ENCODE data around the gene UIMC1. TPM values are rescaled to one million over a fixed set of nuclear protein-coding genes. Genes with fewer than 3 reads are reported as not detected.
"Not testable (repeated sequence)": the region's sequence is repeated elsewhere in the genome, so short reads cannot be mapped to it uniquely, and the experiment has no call there.

UIMC1 gene
- total RNA-seq, 1 experiment from 2014 or later, result 17.5 TPM

DNA sequence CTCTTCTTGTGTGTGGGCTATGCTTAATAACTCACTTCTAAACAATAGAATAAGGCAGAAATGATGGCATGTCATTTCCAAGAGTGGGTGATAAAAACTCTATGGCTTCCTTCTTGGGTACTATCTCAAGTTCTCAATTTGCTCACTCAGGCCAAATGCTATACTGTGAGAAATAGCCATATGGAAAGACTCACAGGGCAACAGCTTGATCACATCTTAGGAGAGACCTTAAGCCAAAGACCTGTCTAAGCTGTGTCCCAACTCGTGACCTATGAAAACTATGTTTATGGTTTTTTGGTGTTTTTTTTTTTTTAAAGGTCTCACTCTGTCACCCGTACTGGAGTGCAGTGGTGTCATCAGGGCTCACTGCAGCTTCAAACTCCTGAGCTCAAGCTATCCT, 2.1 kb upstream of the UIMC1 start:
- DNase-seq (ENCODE audit: low read depth), result no peak

DNA sequence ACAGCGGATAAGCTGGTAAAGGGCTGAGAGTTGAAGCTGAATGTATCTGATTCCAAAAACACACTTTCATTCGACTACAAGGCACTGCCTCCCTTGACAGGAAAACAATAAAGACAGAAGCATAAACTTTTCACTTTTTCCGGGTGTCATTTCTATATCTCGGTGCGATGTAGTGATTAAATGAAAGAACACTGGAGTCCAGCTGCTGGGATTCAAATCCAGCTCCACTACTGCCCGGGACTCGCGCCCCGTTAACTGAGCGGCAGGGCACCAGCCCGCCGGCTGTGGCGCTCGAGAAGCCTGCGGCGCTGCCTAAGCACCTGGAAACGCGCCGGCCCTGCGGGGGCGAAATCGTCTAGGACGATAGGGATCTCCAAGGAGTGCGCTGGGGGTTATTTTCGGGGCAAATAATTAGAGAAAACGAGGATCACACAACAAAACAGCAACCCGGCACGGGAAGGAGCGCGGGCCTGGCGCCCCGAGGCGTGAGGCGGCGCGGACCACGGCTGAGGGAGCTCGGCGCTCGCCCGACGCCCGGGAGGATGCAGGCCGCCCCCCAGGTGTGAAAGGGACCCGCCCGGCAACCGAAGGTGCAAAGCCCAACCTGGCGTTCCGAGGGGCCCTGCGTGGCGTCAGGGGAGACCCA, 837 bp downstream of the UIMC1 start:
- peak; percentile 47 for DNase-seq (ENCODE audit: low read depth)

DNA sequence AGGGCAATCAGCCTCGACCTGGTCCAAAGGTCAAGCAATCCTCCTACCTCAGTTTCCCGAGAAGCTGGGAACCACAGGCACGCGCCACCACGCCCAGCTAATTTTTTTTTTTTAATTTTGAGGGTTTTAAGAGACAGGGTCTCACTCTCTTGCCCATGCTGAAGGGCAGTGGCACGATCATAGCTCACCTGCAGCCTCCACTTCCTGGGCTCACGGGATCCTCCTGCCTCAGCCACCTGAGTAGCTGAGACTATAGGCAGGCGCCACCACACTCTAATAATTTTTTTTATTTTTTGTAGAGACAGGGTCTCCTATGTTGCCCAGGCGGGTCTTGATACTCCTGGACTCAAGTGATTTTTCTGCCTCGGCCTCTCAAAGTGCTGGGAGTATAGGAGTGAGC, 1.6 kb downstream of the UIMC1 start:
- DNase-seq (ENCODE audit: low read depth), result no peak

DNA sequence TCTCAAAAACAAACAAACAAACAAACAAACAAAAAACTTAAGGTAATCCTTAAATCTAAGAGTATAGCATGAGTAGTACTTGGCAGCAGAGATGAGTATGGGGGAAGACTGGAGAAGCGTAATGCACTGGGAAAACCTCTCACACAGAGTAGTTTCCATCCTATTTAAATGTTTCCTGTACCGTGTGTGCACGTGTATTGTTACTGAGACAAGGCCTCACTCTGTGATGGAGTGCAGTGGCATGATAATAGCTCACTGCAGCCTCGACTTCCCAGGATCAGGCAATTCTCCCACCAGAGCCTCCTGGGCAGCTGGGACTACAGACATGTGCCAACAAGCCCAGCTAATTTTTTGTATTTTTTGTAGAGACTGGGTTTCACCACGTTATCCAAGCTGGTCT, 2.9 kb downstream of the UIMC1 start:
- DNase-seq (ENCODE audit: low read depth), result no peak

DNA sequence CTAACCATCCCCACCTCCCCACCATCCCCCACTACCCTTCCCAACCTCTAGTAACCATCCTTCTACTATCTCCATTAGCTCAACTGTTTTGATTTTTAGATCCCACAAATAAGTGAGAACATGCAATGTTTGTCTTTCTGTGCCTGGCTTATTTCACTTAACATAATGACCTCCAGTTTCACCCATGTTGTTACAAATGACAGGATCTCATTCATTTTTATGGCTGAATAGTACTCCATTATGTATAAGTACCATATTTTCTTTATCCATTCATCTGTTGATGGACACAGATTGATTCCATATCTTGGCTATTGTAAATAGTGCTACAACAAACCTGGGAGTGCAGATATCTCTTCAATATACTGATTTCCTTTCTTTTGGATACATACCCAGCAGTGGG, 7.1 kb downstream of the UIMC1 start:
- not testable (repeated sequence) for DNase-seq (ENCODE audit: low read depth)

DNA sequence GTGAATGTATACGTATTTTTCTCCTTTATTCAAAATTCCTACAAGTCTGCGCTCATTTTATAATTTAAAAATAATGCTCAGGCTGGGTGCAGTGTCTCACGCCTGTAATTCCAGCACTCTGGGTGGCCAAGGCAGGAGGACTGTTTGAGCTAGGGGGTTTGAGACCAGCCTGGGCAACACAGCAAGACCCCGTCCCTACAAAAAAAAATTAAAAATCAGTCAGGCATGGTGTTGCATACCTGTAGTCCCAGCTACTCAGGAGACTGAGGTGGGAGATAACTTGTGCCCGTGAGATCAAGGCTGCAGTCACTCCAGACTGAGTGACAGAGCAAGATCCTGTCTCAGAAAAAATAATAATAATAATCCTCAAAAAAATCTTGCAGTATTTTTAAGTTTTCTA, 7.8 kb downstream of the UIMC1 start:
- no peak for DNase-seq (ENCODE audit: low read depth)

DNA sequence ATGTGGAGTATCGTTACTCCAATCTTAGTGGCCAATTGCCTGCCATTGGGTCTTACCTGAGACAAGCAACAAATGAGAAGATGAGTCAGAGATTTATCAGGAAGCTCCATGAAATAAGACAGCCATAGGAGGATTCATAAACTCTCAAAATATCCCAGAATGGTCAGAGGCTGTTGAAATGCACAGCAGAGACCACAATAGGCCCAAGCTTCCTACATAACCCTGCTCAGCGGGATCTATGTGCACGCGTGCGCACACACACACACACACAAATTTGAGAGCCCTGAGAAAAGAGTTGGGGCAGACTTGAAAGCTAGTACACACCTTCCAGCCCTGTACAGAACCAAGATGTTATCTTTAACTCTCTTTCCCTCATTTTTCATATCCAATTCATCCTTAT, 9.8 kb downstream of the UIMC1 start:
- no peak for DNase-seq (ENCODE audit: low read depth)

DNA sequence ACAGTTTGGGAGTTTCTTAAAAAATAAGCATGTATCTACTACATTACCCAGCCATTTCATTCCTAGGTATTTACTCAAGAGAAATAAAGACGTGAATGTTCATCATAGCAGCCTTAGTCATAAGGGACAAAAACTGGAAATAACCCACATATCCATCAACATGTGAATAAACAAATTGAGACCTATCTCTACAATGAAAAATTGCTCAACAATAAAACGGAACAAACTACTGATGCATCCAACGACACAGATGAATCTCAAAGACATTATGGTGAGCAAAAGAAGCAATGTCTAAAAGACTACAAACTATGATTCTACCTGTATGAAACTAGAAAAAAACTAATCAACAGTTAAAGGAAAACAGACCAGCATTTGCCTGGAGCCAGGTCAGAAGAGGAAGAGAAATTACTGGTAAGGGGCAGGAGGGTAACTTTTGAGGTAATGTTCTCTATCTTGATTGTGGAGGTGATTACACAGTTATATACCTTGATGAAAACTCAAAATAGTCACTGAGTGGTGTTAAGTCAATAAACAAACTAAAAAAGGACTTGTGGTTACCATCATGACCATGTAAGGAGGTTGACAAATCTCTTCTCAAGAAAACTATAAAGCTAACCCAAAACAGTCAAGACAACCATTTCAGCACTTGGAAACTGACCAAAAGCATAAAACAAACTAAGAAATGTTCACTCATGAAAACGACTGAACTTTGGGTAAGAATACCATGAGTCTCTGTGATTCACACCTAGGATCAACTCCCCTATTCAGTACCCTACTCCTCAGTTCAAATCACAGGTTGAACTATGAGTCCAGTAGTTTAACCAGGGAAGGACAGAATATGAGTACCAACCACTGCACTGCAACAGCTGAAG, 10.4 kb downstream of the UIMC1 start:
- peak; percentile 30 for DNase-seq (ENCODE audit: low read depth)

DNA sequence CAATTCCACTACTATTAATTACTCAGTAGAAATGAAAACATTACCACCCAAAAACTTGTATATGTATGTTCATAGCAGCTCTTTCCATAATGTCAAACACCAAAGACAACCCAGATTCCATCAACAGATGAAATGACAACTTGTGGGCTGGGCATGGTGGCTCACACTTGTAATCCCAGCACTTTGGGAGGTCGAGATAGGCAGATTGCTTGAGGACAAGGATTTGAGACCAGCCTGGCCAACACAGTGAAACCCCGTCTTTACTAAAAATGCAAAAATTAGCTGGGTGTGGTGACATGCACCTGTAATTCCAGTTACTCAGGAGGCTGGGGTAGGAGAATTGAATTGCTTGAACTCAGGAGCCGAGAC, 11.5 kb downstream of the UIMC1 start:
- no peak for DNase-seq (ENCODE audit: low read depth)

DNA sequence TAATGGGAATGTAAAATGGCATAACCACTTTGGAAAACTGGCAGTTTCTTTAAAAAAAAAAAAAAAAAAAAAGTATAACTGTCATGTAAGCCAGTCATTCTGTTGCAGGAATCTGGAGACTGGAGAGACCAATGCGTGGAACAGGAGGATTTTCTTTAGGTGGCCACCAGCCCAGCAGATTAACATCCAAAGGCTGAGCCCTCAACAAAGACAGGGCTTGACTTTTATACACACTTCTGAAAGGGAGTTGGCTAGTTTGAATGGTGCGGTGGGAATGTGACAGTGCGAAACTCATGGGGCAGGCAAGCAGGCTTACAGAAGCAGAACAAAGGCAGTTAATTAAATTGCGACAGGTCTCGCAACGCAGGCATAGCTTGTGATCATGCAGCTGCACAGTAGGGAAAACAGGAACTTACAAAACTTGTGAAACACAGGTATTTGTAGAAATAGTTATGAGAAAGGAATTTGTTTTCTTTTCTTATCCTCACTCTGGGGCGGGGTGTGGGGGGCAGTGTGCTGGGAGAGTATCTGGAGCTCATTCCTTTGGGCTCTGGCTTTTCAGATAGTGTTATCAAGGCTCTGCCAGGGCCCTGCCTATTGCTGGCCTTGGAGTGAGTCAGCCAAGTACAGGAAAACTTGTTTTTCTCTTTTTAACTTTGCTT, 12.0 kb downstream of the UIMC1 start:
- no peak for DNase-seq (ENCODE audit: low read depth)

DNA sequence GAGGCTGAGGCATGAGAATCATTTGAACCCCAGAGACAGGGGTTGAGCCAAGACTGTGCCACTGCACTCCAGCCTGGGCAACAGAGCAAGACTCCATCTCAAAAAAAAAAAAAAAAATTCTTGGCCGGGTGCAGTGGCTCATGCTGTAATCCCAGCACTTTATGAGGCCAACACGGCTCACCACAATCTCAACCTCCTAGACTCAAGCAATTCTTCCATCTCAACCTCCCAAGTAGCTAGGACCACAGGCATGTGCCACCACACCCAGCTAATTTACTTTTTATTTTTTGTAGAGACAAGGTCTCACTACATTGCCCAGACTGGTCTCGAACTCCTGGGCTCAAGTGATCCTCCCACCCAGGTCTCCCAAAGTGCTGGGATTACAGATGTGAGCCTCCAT, 13.5 kb downstream of the UIMC1 start:
- not testable (repeated sequence) for DNase-seq (ENCODE audit: low read depth)

DNA sequence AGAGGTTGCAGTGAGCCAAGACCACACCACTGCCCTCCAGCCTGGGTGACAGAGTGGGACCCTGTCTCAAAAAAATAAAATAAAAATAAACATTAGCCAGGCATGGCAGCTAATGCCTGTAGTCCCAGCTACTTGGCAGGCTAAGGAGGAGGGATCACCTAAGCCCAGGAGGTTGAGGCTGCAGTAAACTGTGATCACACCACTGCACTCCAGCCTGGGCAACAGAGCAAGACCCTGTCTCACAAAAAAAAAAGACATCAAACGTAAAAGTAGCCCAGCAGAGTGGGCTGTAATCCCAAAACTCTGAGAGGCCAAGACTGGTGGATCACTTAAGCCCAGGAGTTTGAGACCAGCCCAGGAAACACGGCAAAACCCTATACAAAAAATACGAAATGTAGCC, 19.0 kb downstream of the UIMC1 start:
- DNase-seq (ENCODE audit: low read depth), result no peak

DNA sequence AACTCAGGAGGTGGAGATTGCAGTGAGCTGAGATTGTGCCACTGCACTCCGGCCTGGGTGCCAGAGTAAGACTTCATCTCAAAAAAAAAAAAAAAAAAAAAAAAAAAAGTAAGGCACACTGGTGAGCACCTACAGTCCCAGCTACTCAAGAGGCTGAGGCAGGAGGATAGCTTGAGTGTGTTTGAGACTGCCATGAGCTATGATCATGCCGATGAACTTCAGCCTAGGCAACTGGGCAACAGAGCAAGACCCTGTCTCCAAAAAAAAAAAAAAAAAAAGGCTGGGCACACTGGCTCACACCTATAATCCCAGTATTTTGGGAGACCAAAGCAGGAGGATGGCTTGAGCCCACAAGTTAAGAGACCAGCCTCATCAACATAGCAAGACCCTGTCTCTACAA, 20.3 kb downstream of the UIMC1 start:
- no peak for DNase-seq (ENCODE audit: low read depth)

DNA sequence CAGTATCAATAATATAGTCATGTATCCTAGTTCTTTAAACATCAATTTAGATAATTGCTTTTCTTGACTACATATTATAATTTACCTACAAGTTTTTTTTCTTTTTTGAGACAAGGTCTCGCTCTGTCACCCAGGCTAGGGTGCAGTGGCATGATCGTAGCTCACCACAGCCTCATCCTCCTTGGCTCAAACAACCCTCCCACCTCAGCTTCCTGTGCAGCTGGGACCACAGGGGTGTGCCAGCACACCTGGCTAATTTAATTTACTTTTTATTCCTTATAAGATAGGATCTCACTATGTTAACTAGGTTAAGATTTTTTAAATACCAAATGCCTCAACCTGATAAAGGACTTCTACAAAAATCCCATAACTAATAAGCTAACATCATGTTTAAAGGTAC, 21.1 kb downstream of the UIMC1 start:
- DNase-seq (ENCODE audit: low read depth), result no peak

DNA sequence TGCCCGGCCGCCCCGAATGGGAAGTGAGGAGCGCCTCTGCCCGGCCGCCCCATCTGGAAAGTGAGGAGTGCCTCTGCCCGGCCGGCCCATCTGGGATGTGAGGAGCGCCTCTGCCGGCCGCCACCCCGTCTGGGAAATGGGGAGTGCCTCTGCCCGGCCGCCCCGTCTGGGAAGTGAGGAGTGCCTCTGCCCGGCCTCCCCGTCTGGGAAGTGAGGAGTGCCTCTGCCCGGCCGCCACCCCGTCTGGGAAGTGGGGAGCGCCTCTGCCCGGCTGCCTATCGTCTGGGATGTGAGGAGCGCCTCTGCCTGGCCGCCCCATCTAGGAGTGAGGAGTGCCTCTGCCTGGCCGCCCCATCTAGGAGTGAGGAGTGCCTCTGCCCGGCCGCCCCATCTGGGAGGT, 22.4 kb downstream of the UIMC1 start:
- not testable (repeated sequence) for DNase-seq (ENCODE audit: low read depth)

DNA sequence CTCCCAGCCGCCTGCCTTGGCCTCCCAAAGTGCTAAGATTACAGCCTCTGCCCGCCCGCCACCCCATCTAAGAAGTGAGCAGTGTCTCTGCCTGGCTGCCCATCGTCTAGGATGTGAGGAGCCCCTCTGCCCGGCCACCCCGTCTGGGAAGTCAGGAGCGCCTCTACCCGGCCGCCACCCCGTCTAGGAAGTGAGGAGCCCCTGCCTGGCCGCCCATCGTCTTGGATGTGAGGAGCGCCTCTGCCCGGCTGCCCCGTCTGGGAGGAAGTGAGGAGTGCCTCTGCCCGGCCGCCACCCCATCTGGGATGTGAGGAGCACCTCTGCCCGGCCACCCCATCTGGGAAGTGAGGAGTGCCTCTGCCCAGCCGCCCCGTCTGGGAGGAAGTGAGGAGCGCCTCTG, 23.0 kb downstream of the UIMC1 start:
- not testable (repeated sequence) for DNase-seq (ENCODE audit: low read depth)

DNA sequence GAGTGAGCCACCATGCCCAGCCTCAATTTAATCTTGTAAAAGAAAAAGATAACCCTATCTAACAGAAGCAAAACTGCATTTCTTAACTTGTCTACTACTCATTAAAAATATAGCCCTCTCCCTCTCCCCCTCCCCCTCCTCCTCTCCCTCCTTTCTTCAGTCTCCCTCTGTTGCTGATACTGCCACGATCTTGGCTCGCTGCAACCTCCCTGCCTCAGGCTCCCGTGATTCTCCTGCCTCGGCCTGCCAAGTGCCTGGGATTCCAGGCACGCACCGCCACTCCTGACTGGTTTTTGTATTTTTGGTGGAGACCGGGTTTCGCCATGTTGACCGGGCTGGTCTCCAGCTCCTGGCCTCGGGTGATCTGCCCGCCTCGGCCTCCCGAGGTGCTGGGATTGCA, 23.5 kb downstream of the UIMC1 start:
- not testable (repeated sequence) for DNase-seq (ENCODE audit: low read depth)

DNA sequence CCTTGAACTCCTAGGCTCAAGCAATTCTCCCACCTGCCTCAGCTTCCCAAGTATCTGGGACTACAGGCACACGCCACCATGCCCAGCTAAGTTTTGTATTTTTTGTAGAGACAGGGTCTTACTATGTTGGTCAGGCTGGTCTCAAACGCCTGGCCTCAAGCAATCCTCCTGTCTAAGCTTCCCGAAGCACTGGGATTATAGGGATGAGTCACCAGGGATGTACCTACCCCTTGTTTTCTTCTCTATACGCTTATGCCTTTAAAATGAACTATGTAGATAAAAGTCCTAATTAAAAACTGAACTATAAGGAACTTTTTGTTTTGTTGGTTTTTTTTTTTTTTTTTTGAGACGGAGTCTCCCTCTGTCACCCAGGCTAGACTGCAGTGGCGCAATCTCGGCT, 25.8 kb downstream of the UIMC1 start:
- DNase-seq (ENCODE audit: low read depth), result no peak

DNA sequence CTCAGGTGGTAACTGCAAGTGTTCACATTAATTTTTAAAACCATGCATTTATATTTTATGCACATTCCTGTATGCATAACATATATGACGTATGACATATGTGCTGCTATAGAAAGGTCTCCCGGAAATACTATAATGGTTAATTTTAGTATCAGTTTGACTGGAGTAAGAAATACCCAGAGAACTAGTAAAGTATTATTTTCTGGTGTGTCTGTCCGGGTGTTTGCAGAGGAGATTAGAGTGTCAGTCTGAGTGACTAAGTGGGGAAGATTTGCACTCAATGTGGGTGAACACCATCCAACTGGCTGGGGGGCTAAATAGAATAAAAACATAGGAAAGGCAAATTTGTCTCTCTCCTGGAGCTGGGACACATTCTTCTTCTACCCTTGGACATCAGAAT, 26.9 kb downstream of the UIMC1 start:
- no peak for DNase-seq (ENCODE audit: low read depth)

DNA sequence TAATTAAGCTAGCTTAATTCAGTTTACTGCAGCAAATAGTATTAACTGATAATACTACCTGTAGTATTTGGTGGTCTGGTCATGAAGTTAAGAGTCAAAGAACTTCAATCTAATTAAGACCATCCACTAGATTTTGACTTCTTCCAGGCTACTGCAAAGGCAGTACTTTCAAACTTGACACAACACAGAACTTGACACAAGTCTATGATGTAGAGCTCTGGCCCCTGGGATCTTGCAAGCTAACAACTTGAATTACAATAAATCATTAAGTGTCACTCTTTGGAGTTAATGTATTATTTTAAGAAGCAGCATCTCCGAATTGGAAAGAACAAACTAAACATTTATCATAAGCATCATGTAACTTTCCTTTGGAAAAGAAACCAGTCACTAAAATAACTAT, 40.9 kb downstream of the UIMC1 start:
- no peak for DNase-seq (ENCODE audit: low read depth)

DNA sequence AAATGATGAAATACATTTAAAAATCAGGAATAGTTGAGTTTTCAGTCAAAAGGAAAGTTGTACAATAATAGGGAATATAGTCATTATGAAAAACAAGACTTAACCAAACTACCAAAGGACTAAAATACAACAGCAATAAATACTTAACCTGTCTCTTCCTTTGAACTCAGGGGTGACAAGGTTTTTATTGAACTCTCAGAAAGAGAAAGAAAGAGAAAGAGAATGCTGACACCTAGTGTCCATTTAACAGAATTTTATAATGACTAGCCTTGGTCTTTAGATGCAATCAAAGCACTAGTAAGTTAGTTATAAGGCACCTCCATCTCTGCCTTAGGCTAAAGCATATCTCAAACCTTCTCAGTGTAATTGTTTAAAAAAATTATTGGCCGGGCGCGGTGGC, 47.5 kb downstream of the UIMC1 start:
- DNase-seq (ENCODE audit: low read depth), result peak; percentile 34

DNA sequence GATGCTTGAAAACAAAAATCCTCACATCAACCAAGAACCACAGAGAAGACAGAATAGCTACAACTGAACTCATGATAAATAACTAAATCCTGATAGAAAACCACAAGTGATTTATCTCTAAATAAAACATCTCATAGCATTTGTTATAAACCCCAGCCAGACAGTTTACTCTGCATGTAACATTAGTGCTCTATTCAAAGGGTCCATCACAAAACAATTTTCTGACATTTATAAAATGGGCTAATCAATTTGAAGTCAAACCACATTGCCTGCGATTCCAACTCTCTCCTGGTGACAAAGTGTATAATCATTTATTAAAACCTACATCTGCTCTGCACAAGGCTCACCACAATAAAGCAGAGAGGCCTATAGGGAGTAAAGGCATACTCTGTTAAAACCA, 49.8 kb downstream of the UIMC1 start:
- DNase-seq (ENCODE audit: low read depth), result no peak

DNA sequence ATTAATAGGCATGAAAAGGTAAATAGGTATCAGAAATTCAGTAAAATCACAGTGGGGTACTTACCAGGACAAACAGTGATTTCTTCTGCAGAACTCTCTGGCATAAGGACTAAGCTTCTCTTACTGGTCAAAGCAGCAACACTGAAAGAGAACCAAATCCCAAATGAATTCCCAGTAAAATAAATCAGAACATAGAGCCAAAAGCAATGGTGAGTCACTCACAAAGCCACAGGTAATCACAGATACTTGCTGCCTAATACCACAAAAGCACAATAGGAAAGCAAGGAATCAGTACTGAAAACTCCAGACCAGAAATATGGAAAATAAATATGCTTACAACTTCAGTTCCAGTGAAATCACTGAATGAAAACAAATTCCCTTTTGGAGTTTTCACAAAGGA, 50.7 kb downstream of the UIMC1 start:
- no peak for DNase-seq (ENCODE audit: low read depth)

All from RPMI7951 (cell line).